Ovary (tissue), 3 donors: ENCODE measurements around the gene TSPAN3.

Source experiments
- CTCF ChIP-seq, 3 donors: fragments of 450-650 bp in 2 of 3; fragments of 200-600 bp in 1 of 3; IDR thresholded peaks; one replicate each; pipeline versions ENCODE4 v1.5.1 to v1.8.0; 2016 to 2022; ENCODE audit warnings: antibody characterized with exemption in 3 of 3, mild to moderate bottlenecking in 1 of 3
- POLR2A ChIP-seq: fragments of 450-650 bp; IDR thresholded peaks from one replicate; pipeline ENCODE4 v1.6.1; 2017; ENCODE audit warnings: antibody characterized with exemption, mild to moderate bottlenecking, moderate library complexity
- donor health status: DM: no; HTN: no; CAD: no.

GRCh38 chr15:77021088-77021481, 49.8 kb downstream of the TSPAN3 start:
- no peak for TF ChIP-seq CTCF (IDR thresholded peaks at IDR 0.05)
- no peak for TF ChIP-seq POLR2A
